AG04450 (cell line): ENCODE results near the gene C5orf15. TPM values are rescaled to one million over a fixed set of nuclear protein-coding genes. Genes with fewer than 3 reads are reported as not detected.

Experiments used
- CTCF ChIA-PET: fragments of 300-600, 350-600 bp; formaldehyde crosslinking; extraction: SDS; loops from one replicate; lab custom pipeline; 2022; ENCODE audit warnings: antibody characterized with exemption, inconsistent platforms; lab: Charles Lee
- POLR2A ChIA-PET: fragments of 350-600 bp; formaldehyde crosslinking; extraction: SDS; loops from one replicate; lab custom pipeline; 2021; ENCODE audit warnings: antibody characterized with exemption, inconsistent platforms; lab: Yijun Ruan, JAX
- DNase-seq: peaks from one replicate; pipeline ENCODE4 v3.0.0-alpha.2; 2011; ENCODE audit warnings: low read depth, low spot score
- H3K27ac ChIP-seq: one replicate; pipeline ENCODE4 v1.5.1; 2012; ENCODE audit warnings: low read depth, low read length, control low read depth
- H3K27me3 ChIP-seq: one replicate; pipeline ENCODE4 v1.6.0; 2012; ENCODE audit warnings: low read length; ENCODE audit not compliant: control insufficient read depth, insufficient read depth
- H3K4me3 ChIP-seq: 2 replicates; pipeline ENCODE4 v1.5.1; 2011; ENCODE audit warnings: mild to moderate bottlenecking, low read depth, low read length, control low read depth
- H3K9me3 ChIP-seq: 2 replicates; pipeline ENCODE4 v1.5.1; 2012; ENCODE audit warnings: low read length; ENCODE audit not compliant: control insufficient read depth, insufficient read depth
- CTCF ChIP-seq: IDR thresholded peaks from 2 replicates; pipeline ENCODE4 v1.5.1; 2011; ENCODE audit warnings: low read depth, low read length, control low read depth, inconsistent platforms
- polyA plus RNA-seq: library from polyadenylated mRNA; depleted of rRNA; stranded (reverse); fragments of >200 nt; gene quantifications from 2 replicates; pipeline ENCODE4 v1.2.3, GENCODE V29; 2011

The C5orf15 gene
- polyA plus RNA-seq, 1 experiment: 92.9 TPM

GRCh38 chr5:133919148-133920136 lies 49.0 kb downstream of the C5orf15 start:
- DNase-seq: no peak
- 0 out of 2 replicates have a peak, but pooled peaks have one; percentile 12 for TF ChIP-seq CTCF
- Histone ChIP-seq H3K4me3 (no peak overlapping the region), H3K27me3 (peaks cover 34% of the 10 kb centered on the region), H3K27ac (no peak overlapping the region), H3K9me3 (no peaks in the 10 kb centered on the region; the same call in 1 of the 2 replicates)
- ChIA-PET POLR2A (no interaction called here), CTCF (no interaction called here)

GRCh38 chr5:133918731-133919130 lies 49.7 kb downstream of the C5orf15 start:
- Histone ChIP-seq H3K27ac (no peak overlapping the region), H3K27me3 (peaks cover 33% of the 10 kb centered on the region), H3K4me3 (no peak overlapping the region), H3K9me3 (no peaks in the 10 kb centered on the region; the same call in 1 of the 2 replicates)
- ChIA-PET POLR2A (no interaction called here), CTCF (no interaction called here)
- no peak for DNase-seq
- TF ChIP-seq CTCF: no peak

GRCh38 chr5:133918316-133918715 lies 50.1 kb downstream of the C5orf15 start:
- DNase-seq: no peak
- POLR2A ChIA-PET: no interaction called here
- CTCF ChIA-PET: no interaction called here
- TF ChIP-seq CTCF: no peak
- no peak overlapping the region for H3K27ac ChIP-seq
- H3K4me3 ChIP-seq: no peak overlapping the region
- H3K27me3 ChIP-seq: peaks cover 33% of the 10 kb centered on the region
- no peaks in the 10 kb centered on the region; the same call in 1 of the 2 replicates for H3K9me3 ChIP-seq

- H3K27ac ChIP-seq: no peak overlapping the region
- H3K27me3 ChIP-seq: peaks cover 36% of the 10 kb centered on the region
- ChIA-PET CTCF (no interaction called here), POLR2A (no interaction called here)
- DNase-seq: no peak
- no peaks in the 10 kb centered on the region; the same call in 1 of the 2 replicates for H3K9me3 ChIP-seq
- H3K4me3 ChIP-seq: no peak overlapping the region
- no peak for TF ChIP-seq CTCF
These were observed 50.6 kb downstream of the C5orf15 start for GRCh38 chr5:133917785-133918184.

GRCh38 chr5:133916914-133917313 lies 51.5 kb downstream of the C5orf15 start:
- H3K27ac ChIP-seq: no peak overlapping the region
- CTCF ChIA-PET: no interaction called here
- POLR2A ChIA-PET: no interaction called here
- TF ChIP-seq CTCF: no peak
- H3K9me3 ChIP-seq: no peaks in the 10 kb centered on the region; the same call in 1 of the 2 replicates
- no peak for DNase-seq
- H3K4me3 ChIP-seq: no peak overlapping the region
- peaks cover 35% of the 10 kb centered on the region for H3K27me3 ChIP-seq
